Measurements from ENCODE around the gene PLEKHA8.
"Not testable (repeated sequence)": the region's sequence is repeated elsewhere in the genome, so short reads cannot be mapped to it uniquely, and the experiment has no call there.

The PLEKHA8 gene

DNA sequence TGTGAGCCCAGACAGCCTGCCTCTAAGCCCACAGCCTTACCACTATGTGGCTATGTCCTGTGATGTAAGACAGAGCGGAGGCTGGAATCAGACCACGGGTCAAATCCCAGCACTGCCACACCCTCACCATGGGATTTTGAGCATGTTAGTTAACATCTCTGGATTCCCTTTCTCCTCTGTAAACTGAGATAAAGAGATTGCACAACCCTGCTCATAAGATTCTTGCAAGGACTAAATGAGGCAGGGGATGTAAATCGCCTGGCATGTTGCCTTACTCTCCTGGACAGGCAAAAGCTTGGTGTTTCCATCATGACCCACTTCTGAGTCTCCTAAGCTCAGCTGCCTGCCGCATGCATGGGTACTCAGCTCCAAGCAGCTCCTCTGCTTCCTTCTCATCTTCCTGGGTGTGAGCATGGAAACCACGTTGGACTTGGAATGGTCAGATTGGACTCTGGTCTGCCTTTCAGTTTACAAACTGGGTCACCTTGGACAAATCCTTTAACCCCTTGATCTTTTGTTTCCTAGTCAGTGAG, 65.3 kb downstream of the PLEKHA8 start:
- Histone ChIP-seq H3K4me1 (ENCODE audit: control insufficient read depth, low read length) (no peaks in the 10 kb centered on the region), H4K20me1 (ENCODE audit: control insufficient read depth, insufficient read depth, low read depth, low read length) (no peaks in the 10 kb centered on the region), H3K4me3 (ENCODE audit: low read length) (no peak overlapping the region), H3K79me2 (ENCODE audit: control insufficient read depth, low read length) (no peaks in the 10 kb centered on the region), H3K9me2 (replicated peaks; ENCODE audit: control insufficient read depth, low read length) (no peaks in the 10 kb centered on the region), H3K27ac (ENCODE audit: low read depth, low read length) (no peak overlapping the region), H3K9me3 (ENCODE audit: control insufficient read depth, insufficient read depth, low read length) (no peaks in the 10 kb centered on the region), H3F3A (ENCODE audit: control insufficient read depth, insufficient read depth) (no peaks in the 10 kb centered on the region), H3K36me3 (ENCODE audit: control insufficient read depth, low read length) (no peaks in the 10 kb centered on the region), H3K27me3 (ENCODE audit: control insufficient read depth, low read length) (no peaks in the 10 kb centered on the region), H3K4me2 (ENCODE audit: low read length) (no peak overlapping the region)
- no peak for TF ChIP-seq EZH2phosphoT487 (IDR thresholded peaks at IDR 0.05; ENCODE audit: borderline replicate concordance, low read length)
- TF ChIP-seq, protein P1, sequence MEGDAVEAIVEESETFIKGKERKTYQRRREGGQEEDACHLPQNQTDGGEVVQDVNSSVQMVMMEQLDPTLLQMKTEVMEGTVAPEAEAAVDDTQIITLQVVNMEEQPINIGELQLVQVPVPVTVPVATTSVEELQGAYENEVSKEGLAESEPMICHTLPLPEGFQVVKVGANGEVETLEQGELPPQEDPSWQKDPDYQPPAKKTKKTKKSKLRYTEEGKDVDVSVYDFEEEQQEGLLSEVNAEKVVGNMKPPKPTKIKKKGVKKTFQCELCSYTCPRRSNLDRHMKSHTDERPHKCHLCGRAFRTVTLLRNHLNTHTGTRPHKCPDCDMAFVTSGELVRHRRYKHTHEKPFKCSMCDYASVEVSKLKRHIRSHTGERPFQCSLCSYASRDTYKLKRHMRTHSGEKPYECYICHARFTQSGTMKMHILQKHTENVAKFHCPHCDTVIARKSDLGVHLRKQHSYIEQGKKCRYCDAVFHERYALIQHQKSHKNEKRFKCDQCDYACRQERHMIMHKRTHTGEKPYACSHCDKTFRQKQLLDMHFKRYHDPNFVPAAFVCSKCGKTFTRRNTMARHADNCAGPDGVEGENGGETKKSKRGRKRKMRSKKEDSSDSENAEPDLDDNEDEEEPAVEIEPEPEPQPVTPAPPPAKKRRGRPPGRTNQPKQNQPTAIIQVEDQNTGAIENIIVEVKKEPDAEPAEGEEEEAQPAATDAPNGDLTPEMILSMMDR (IDR thresholded peaks at IDR 0.05; ENCODE audit: low read depth, low read length, poor library complexity, severe bottlenecking), result no peak

DNA sequence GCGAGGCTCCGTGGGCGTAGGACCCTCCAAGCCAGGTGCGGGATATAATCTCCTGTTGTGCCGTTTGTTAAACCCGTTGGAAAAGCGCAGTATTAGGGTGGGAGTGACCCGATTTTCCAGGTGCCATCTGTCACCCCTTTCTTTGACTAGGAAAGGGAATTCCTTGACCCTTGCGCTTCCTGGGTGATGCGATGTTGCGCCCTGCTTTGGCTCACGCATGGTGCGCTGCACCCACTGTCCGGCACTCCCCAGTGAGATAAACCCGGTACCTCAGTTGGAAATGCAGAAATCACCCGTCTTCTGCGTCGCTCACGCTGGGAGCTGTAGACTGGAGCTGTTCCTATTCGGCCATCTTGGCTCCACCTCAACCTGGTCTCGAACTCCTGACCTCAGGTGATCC, 70.4 kb downstream of the PLEKHA8 start:
- H3K27ac ChIP-seq (ENCODE audit: low read depth, low read length); H4K20me1 ChIP-seq (ENCODE audit: control insufficient read depth, insufficient read depth, low read depth, low read length); H3K36me3 ChIP-seq (ENCODE audit: control insufficient read depth, low read length); H3K79me2 ChIP-seq (ENCODE audit: control insufficient read depth, low read length); H3K4me2 ChIP-seq (ENCODE audit: low read length); H3K9me3 ChIP-seq (ENCODE audit: control insufficient read depth, insufficient read depth, low read length); H3K9me2 ChIP-seq (replicated peaks; ENCODE audit: control insufficient read depth, low read length); H3K4me3 ChIP-seq (ENCODE audit: low read length); H3K4me1 ChIP-seq (ENCODE audit: control insufficient read depth, low read length); H3K27me3 ChIP-seq (ENCODE audit: control insufficient read depth, low read length); H3F3A ChIP-seq (ENCODE audit: control insufficient read depth, insufficient read depth): not testable (repeated sequence)

DNA sequence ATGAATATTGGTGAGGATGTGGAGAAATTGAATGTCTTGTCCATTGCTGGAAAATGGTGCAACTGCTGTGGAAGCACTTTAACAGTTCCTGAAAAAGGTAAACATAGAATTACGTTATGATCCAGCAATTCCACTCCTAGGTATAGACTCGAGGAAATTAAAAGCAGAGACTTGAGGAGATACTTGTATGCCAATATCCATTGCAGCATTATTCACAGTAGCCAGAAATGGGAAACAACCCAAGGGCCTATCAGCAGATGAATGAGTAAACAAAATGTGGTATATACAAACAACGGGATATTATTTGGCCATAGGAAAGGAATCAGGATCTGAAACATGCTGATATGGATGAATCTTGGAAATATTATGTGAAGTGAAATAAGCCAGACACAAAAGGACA, 74.1 kb downstream of the PLEKHA8 start:
- Histone ChIP-seq H3K36me3 (ENCODE audit: control insufficient read depth, low read length) (no peaks in the 10 kb centered on the region), H4K20me1 (ENCODE audit: control insufficient read depth, insufficient read depth, low read depth, low read length) (no peaks in the 10 kb centered on the region), H3K4me1 (ENCODE audit: control insufficient read depth, low read length) (no peaks in the 10 kb centered on the region), H3K4me2 (ENCODE audit: low read length) (no peak overlapping the region), H3K9me2 (replicated peaks; ENCODE audit: control insufficient read depth, low read length) (no peaks in the 10 kb centered on the region), H3K27me3 (ENCODE audit: control insufficient read depth, low read length) (no peaks in the 10 kb centered on the region), H3K9me3 (ENCODE audit: control insufficient read depth, insufficient read depth, low read length) (no peaks in the 10 kb centered on the region), H3F3A (ENCODE audit: control insufficient read depth, insufficient read depth) (no peaks in the 10 kb centered on the region), H3K27ac (ENCODE audit: low read depth, low read length) (no peak overlapping the region), H3K4me3 (ENCODE audit: low read length) (no peak overlapping the region), H3K79me2 (ENCODE audit: control insufficient read depth, low read length) (no peaks in the 10 kb centered on the region)
- TF ChIP-seq, protein P1 (IDR thresholded peaks at IDR 0.05; ENCODE audit: low read depth, low read length, poor library complexity, severe bottlenecking), result no peak
- TF ChIP-seq EZH2phosphoT487 (IDR thresholded peaks at IDR 0.05; ENCODE audit: borderline replicate concordance, low read length), result no peak

DNA sequence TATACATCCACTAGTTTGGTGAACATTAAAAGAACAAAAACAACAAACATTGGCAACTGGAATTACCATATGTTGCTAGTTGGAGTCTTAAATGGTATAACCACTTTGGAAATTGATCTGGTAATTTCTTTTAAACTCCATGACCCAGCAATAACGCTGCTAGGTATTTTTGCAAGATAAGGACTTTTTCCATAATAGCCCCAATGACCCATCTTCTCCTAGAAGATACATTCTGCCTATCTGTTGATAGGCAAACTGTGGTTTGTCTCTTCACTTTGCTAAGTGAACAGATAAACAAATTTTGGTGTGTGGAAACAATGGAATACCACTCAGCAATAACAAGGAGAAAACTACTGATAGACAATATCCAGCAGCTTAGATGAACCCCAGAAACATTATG, 75.9 kb downstream of the PLEKHA8 start:
- Histone ChIP-seq H3F3A (ENCODE audit: control insufficient read depth, insufficient read depth) (no peaks in the 10 kb centered on the region), H3K27ac (ENCODE audit: low read depth, low read length) (no peak overlapping the region), H3K4me1 (ENCODE audit: control insufficient read depth, low read length) (no peaks in the 10 kb centered on the region), H3K27me3 (ENCODE audit: control insufficient read depth, low read length) (no peaks in the 10 kb centered on the region), H3K4me3 (ENCODE audit: low read length) (no peak overlapping the region), H3K79me2 (ENCODE audit: control insufficient read depth, low read length) (no peaks in the 10 kb centered on the region), H3K36me3 (ENCODE audit: control insufficient read depth, low read length) (no peaks in the 10 kb centered on the region), H3K9me3 (ENCODE audit: control insufficient read depth, insufficient read depth, low read length) (no peaks in the 10 kb centered on the region), H4K20me1 (ENCODE audit: control insufficient read depth, insufficient read depth, low read depth, low read length) (no peaks in the 10 kb centered on the region), H3K9me2 (replicated peaks; ENCODE audit: control insufficient read depth, low read length) (no peaks in the 10 kb centered on the region), H3K4me2 (ENCODE audit: low read length) (no peak overlapping the region)
- TF ChIP-seq, protein P1 (IDR thresholded peaks at IDR 0.05; ENCODE audit: low read depth, low read length, poor library complexity, severe bottlenecking), result no peak
- TF ChIP-seq EZH2phosphoT487 (IDR thresholded peaks at IDR 0.05; ENCODE audit: borderline replicate concordance, low read length), result no peak

Measured in DOHH2 (cell line).